Sigmoid colon (tissue), 7 donors: ENCODE results near the gene PHF13. TPM values are rescaled to one million over a fixed set of nuclear protein-coding genes. Genes with fewer than 3 reads are reported as not detected.
"Not testable (repeated sequence)": the region's sequence is repeated elsewhere in the genome, so short reads cannot be mapped to it uniquely, and the experiment has no call there.

Experiments used
- DNase-seq: peaks from one replicate; pipeline ENCODE4 v3.0.0-alpha.2; 2019
- H3K27ac ChIP-seq, 4 donors: fragments of 200-600 bp; sonication (generic); one replicate each; pipeline ENCODE4 v1.5.1; 2016 to 2019; ENCODE audit warnings: mild to moderate bottlenecking in 1 of 4
- H3K27me3 ChIP-seq, 3 donors: fragments of 200-600 bp; sonication (generic); one replicate each; pipeline ENCODE4 v1.5.1; 2019; ENCODE audit warnings: mild to moderate bottlenecking in 1 of 3
- H3K36me3 ChIP-seq, 4 donors: fragments of 200-600 bp; sonication (generic); one replicate each; pipeline ENCODE4 v1.5.1; 2016 to 2019
- H3K4me1 ChIP-seq, 4 donors: fragments of 200-600 bp; sonication (generic); one replicate each; pipeline ENCODE4 v1.5.1; 2017 to 2019
- H3K4me3 ChIP-seq, 4 donors: fragments of 200-600 bp; sonication (generic); one replicate each; pipeline ENCODE4 v1.5.1; 2017 to 2019; ENCODE audit warnings: mild to moderate bottlenecking in 2 of 4, moderate library complexity in 1 of 4
- H3K9me3 ChIP-seq, 4 donors: fragments of 200-600 bp in 3 of 4; sonication (generic) in 3 of 4; one replicate each; pipeline versions ENCODE4 v1.5.1 to v1.6.1; 2013 to 2019
- CTCF ChIP-seq, 4 experiments: fragments of 450-650 bp in 3 of 4; fragments of 200-600 bp in 1 of 4; IDR thresholded peaks; one replicate each; pipeline ENCODE4 v1.5.1; 2016 to 2019; ENCODE audit warnings: antibody characterized with exemption in 4 of 4, mild to moderate bottlenecking in 3 of 4, moderate library complexity in 2 of 4
- EP300 ChIP-seq, 4 donors: sonication (generic); formaldehyde crosslinking; IDR thresholded peaks; one replicate each; pipeline ENCODE4 v1.6.1; 2017; ENCODE audit warnings: antibody characterized with exemption in 4 of 4
- POLR2A ChIP-seq, 2 donors: fragments of 450-650 bp; IDR thresholded peaks; one replicate each; pipeline ENCODE4 v1.6.1; 2016; ENCODE audit warnings: antibody characterized with exemption in 2 of 2, mild to moderate bottlenecking in 2 of 2, moderate library complexity in 2 of 2
- POLR2AphosphoS5 ChIP-seq, 4 donors: sonication (generic); formaldehyde crosslinking; IDR thresholded peaks; one replicate each; pipeline ENCODE4 v1.6.1; 2017; ENCODE audit warnings: antibody characterized with exemption in 4 of 4
- WGBS, 2 donors: extraction: QIAGEN DNeasy Blood & Tissue Kit; methylation state at CpG; one replicate each; pipeline ENCODE4 v1.1.7; 2013; 5-methylcytosine and 5-hydroxymethylcytosine counted together
- intact Hi-C: fragments of 100-400 bp; cut with DNase I; formaldehyde crosslinking; loops from one replicate; pipeline ENCODE4 v1.15.1; 2023
- polyA plus RNA-seq, 3 donors: library from polyadenylated mRNA; stranded (reverse); fragments of 200-250 nt; gene quantifications; one replicate each; pipeline ENCODE4 v1.2.3, GENCODE V29; 2013
- total RNA-seq, 4 donors: library from RNA; depleted of rRNA; stranded (reverse); fragments of >200 nt; gene quantifications; one replicate each; pipeline ENCODE4 v1.1.0, GENCODE V29; 2016
- donor health status: healthy with polysubstance abuse.
- donor health status: Bipolar disorder and iron deficiency.
- donor health status: healthy.

Gene PHF13
- total and polyA plus RNA-seq, 7 donors: 3.9 to 19.4 (median 12.5) TPM

- DNase-seq: no peak
- Histone ChIP-seq H3K4me1 (peaks cover 0 to 67% (median 65%) of the 10 kb centered on the region in 4 donors), H3K36me3 (peaks cover 50 to 82% (median 74%) of the 10 kb centered on the region in 4 donors)
Observed at GRCh38 chr1:6596351-6596750, 17.2 kb upstream of the PHF13 start.

GRCh38 chr1:6596886-6597776 is 16.4 kb upstream of the PHF13 start:
- Histone ChIP-seq H3K27ac (peak overlapping the region; percentile 14 to 99 (median 98)), H3K27me3 (no peaks in the 10 kb centered on the region), H3K4me3 (peak overlapping the region; percentile 2 to 30 (median 9)), H3K9me3 (no peaks in the 10 kb centered on the region), H3K4me1 (peaks cover 0 to 60% (median 57%) of the 10 kb centered on the region in 4 donors), H3K36me3 (peaks cover 50 to 74% (median 67%) of the 10 kb centered on the region in 4 donors)
- whole genome bisulfite sequencing, 2 donors: 88 to 91% methylated on average over 15 of the region's 15 CpGs
- DNase-seq: no peak
- TF ChIP-seq POLR2A (IDR thresholded peaks at IDR 0.05) (no peak), POLR2AphosphoS5 (IDR thresholded peaks at IDR 0.05) (no peak), CTCF (IDR thresholded peaks at IDR 0.05) (no peak), EP300 (IDR thresholded peaks at IDR 0.05) (no peak)
- intact Hi-C loops: loop anchor here (5.0 kb wide), 2 partner anchors 40 kb away; partner anchors contain the start of gene TAS1R1

More at GRCh38 chr1:6596351-6596750, 17.2 kb upstream of the PHF13 start:
- intact Hi-C loops: loop anchor here (5.0 kb wide), 2 partner anchors 39 to 41 kb away; partner anchors contain the start of gene TAS1R1
- Histone ChIP-seq H3K4me3 (peak overlapping the region; percentile 2 to 30 (median 9)), H3K27me3 (no peaks in the 10 kb centered on the region), H3K9me3 (no peaks in the 10 kb centered on the region), H3K27ac (peak overlapping the region; percentile 14 to 99 (median 98))
- WGBS, 2 donors: 71 to 80% methylated on average over 7 of the region's 7 CpGs
- TF ChIP-seq EP300 (IDR thresholded peaks at IDR 0.05): no peak
- no peak for TF ChIP-seq POLR2A (IDR thresholded peaks at IDR 0.05)
- no peak for TF ChIP-seq CTCF (IDR thresholded peaks at IDR 0.05)
- TF ChIP-seq POLR2AphosphoS5 (IDR thresholded peaks at IDR 0.05): no peak

GRCh38 chr1:6597777-6598131 is 15.8 kb upstream of the PHF13 start:
- 93% methylated on average over 6 of the region's 6 CpGs for WGBS, 2 donors
- intact Hi-C loops: loop anchor here (5.0 kb wide), 2 partner anchors 40 kb away; partner anchors contain the start of gene TAS1R1
- no peak for DNase-seq
- TF ChIP-seq EP300 (IDR thresholded peaks at IDR 0.05): no peak
- no peak for TF ChIP-seq CTCF (IDR thresholded peaks at IDR 0.05)
- TF ChIP-seq POLR2A (IDR thresholded peaks at IDR 0.05): no peak
- TF ChIP-seq POLR2AphosphoS5 (IDR thresholded peaks at IDR 0.05): no peak
- peaks cover 0 to 54% (median 53%) of the 10 kb centered on the region in 4 donors for H3K4me1 ChIP-seq
- H3K4me3 ChIP-seq: peak overlapping the region in 2 of 4 donors; percentile 8 to 30
- H3K27ac ChIP-seq: peak overlapping the region in 3 of 4 donors; percentile 97 to 99 (median 99)
- no peaks in the 10 kb centered on the region for H3K9me3 ChIP-seq
- no peaks in the 10 kb centered on the region for H3K27me3 ChIP-seq
- peaks cover 43 to 68% (median 61%) of the 10 kb centered on the region in 4 donors for H3K36me3 ChIP-seq

GRCh38 chr1:6599141-6599975 is 14.2 kb upstream of the PHF13 start:
- Histone ChIP-seq H3K27ac (peak overlapping the region; percentile 97 to 99 (median 98)), H3K4me1 (peaks cover 0 to 65% (median 61%) of the 10 kb centered on the region in 4 donors), H3K36me3 (peaks cover 30 to 52% (median 45%) of the 10 kb centered on the region in 4 donors), H3K27me3 (no peaks in the 10 kb centered on the region), H3K9me3 (no peaks in the 10 kb centered on the region), H3K4me3 (peak overlapping the region; percentile 77 to 96 (median 89))
- DNase-seq: no peak
- TF ChIP-seq POLR2AphosphoS5 (IDR thresholded peaks at IDR 0.05): no peak
- no peak for TF ChIP-seq CTCF (IDR thresholded peaks at IDR 0.05)
- no peak for TF ChIP-seq EP300 (IDR thresholded peaks at IDR 0.05)
- TF ChIP-seq POLR2A (IDR thresholded peaks at IDR 0.05): no peak
- WGBS, 2 donors: 77 to 88% methylated on average over 31 of the region's 31 CpGs
- intact Hi-C loops: loop anchor here (5.0 kb wide), 2 partner anchors 38 to 42 kb away; partner anchors contain the start of gene TAS1R1

GRCh38 chr1:6599991-6600390 is 13.5 kb upstream of the PHF13 start:
- DNase-seq, H3K27me3 ChIP-seq, H3K9me3 ChIP-seq: not testable (repeated sequence)
- intact Hi-C loops: loop anchor here (2.0 to 5.0 kb wide), 3 partner anchors 19 to 43 kb away; partner anchors contain the start of gene TAS1R1
- Histone ChIP-seq H3K4me1 (peaks cover 0 to 71% (median 67%) of the 10 kb centered on the region in 4 donors), H3K36me3 (peaks cover 25 to 46% (median 38%) of the 10 kb centered on the region in 4 donors), H3K4me3 (peak overlapping the region; percentile 77 to 96 (median 89)), H3K27ac (peak overlapping the region; percentile 97 to 99 (median 98))
- 50 to 68% methylated on average over 8 of the region's 8 CpGs for WGBS, 2 donors
